Erythroblast (primary cell): ENCODE results near the gene RAMACL.

Experiments used
- GATA1 ChIP-seq: IDR thresholded peaks from 2 replicates; pipeline ENCODE4 v1.6.1; 2011; ENCODE audit warnings: low read depth, mild to moderate bottlenecking, control low read depth, low read length, moderate library complexity
- POLR2A ChIP-seq: IDR thresholded peaks from 2 replicates; pipeline ENCODE4 v1.6.1; 2011; ENCODE audit warnings: mild to moderate bottlenecking, low read length

DNA sequence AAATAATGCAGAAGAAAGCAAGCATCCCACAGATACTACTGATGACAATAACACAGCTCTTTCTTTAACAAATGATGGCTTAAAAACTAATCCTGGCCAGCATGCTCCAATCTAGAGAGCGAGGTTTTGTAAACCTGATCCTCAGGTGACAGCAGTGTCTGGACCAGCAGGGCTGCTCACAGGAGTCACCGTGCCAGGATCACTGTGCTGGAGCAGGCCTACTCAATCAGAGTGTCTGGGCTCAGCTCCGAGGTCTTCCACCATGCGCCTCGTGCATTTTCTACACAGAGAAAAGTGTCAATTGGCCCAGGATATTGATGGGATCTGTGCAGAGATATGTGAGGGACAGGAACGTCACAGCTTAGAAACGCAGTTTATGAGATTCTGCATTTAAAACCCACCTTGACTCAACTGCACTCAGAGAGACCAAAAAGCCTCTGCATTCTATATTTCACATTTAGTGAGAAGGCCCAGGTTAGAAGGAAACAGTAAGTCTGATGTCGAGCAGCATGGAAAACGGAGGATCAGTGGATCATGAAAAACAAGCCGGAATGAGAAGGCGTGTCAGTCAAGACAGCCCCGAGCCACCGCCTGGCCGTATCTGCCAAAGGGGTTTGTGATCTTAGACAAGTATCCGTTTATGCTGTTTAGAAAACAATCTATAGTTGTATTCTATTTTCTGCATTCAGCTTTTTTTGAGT is 7.8 kb downstream of the RAMACL start:
- TF ChIP-seq GATA1 (no peak), POLR2A (no peak)
